ENCODE data around the gene MSGN1. TPM values are rescaled to one million over a fixed set of nuclear protein-coding genes. Genes with fewer than 3 reads are reported as not detected.

Gene MSGN1
- total RNA-seq, 1 experiment from 2014 or later, result not detected

GRCh38 chr2:17804358-17804757 lies 11.9 kb upstream of the MSGN1 start:
- Histone ChIP-seq H4K8ac (replicated peaks; ENCODE audit: insufficient read length, low read depth, low read length) (no peak overlapping the region), H3K18ac (ENCODE audit: insufficient read length, low read depth, low read length) (no peak overlapping the region), H2BK20ac (ENCODE audit: low read depth, low read length, poor library complexity, severe bottlenecking) (no peak overlapping the region), H3K79me1 (ENCODE audit: insufficient read depth, low read depth, low read length, poor library complexity, severe bottlenecking) (no peaks in the 10 kb centered on the region), H3K27me3 (ENCODE audit: insufficient read depth, low read length) (no peaks in the 10 kb centered on the region), H2AFZ (ENCODE audit: low read length) (no peak overlapping the region), H4K91ac (ENCODE audit: insufficient read length, low read depth, low read length) (no peak overlapping the region), H3K14ac (ENCODE audit: insufficient read depth, low read length) (no peak overlapping the region), H3K9me3 (ENCODE audit: control insufficient read depth, low read depth, low read length) (no peaks in the 10 kb centered on the region), H3K23ac (ENCODE audit: insufficient read length, low read depth, low read length) (no peak overlapping the region), H3K56ac (ENCODE audit: insufficient read length, low read depth, low read length) (no peak overlapping the region), H3K4ac (ENCODE audit: low read depth, low read length) (no peak overlapping the region), H4K20me1 (ENCODE audit: control insufficient read depth, insufficient read depth, insufficient read length) (no peaks in the 10 kb centered on the region), H3T11ph (ENCODE audit: low read length) (no peak overlapping the region), H3K4me1 (ENCODE audit: insufficient read depth, low read length) (no peaks in the 10 kb centered on the region; the same call in 1 of the 2 replicates), H3K9ac (ENCODE audit: extremely low read depth, insufficient read length, low read length) (no peak overlapping the region), H2BK120ac (ENCODE audit: low read depth, low read length, poor library complexity, severe bottlenecking) (no peak overlapping the region), H3K79me2 (ENCODE audit: insufficient read depth, low read length) (no peaks in the 10 kb centered on the region), H2AK5ac (ENCODE audit: insufficient read length, low read length) (no peak overlapping the region), H4K5ac (ENCODE audit: insufficient read length, low read depth, low read length) (no peak overlapping the region), H3K23me2 (ENCODE audit: insufficient read length, low read depth, low read length, poor library complexity, severe bottlenecking) (no peaks in the 10 kb centered on the region), H2BK5ac (ENCODE audit: insufficient read length, low read length) (no peak overlapping the region), H3K4me2 (ENCODE audit: insufficient read depth, insufficient read length, low read length) (no peak overlapping the region), H2BK12ac (ENCODE audit: insufficient read length, low read depth, low read length) (no peak overlapping the region), H3K27ac (ENCODE audit: insufficient read length, low read depth, low read length) (no peak overlapping the region), H2BK15ac (ENCODE audit: low read depth, low read length) (no peak overlapping the region)
- Mint-ChIP-seq H3K4me1 (peaks cover 0 to 3% of the 10 kb centered on the region in 2 experiments; a peak in 1 of 4 replicates), H3K27ac (no peak overlapping the region), H3K27me3 (ENCODE audit: low read depth) (peaks cover 5% of the 10 kb centered on the region), H3K4me3 (no peak overlapping the region), H3K36me3 (ENCODE audit: insufficient read depth in 1 of 3, low read depth in 3 of 3) (no peaks in the 10 kb centered on the region), H3K9me3 (no peaks in the 10 kb centered on the region)
- no peak for DNase-seq
- no CpG with 5 or more reads among the region's 3 CpGs for WGBS (ENCODE audit: extremely low coverage, insufficient read length, low lambda C conversion rate)
- TF ChIP-seq, protein P1, sequence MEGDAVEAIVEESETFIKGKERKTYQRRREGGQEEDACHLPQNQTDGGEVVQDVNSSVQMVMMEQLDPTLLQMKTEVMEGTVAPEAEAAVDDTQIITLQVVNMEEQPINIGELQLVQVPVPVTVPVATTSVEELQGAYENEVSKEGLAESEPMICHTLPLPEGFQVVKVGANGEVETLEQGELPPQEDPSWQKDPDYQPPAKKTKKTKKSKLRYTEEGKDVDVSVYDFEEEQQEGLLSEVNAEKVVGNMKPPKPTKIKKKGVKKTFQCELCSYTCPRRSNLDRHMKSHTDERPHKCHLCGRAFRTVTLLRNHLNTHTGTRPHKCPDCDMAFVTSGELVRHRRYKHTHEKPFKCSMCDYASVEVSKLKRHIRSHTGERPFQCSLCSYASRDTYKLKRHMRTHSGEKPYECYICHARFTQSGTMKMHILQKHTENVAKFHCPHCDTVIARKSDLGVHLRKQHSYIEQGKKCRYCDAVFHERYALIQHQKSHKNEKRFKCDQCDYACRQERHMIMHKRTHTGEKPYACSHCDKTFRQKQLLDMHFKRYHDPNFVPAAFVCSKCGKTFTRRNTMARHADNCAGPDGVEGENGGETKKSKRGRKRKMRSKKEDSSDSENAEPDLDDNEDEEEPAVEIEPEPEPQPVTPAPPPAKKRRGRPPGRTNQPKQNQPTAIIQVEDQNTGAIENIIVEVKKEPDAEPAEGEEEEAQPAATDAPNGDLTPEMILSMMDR (conservative IDR thresholded peaks at IDR 0.05), result no peak

Measured in H9 (cell line).